ENCODE data around the gene ATP8A1.
A peak's percentile ranks its signal among the peaks of the same experiment; 100 is the strongest.

ATP8A1 gene

GRCh38 chr4:42628740-42629139 lies 28.2 kb downstream of the ATP8A1 start:
- in situ Hi-C loops (cut with MboI; ENCODE audit: low pct_unique_long_range_greater_than_20kb, low sequenced_read_pairs, unreplicated experiment): no loop called here
- TF ChIP-seq, protein P1, sequence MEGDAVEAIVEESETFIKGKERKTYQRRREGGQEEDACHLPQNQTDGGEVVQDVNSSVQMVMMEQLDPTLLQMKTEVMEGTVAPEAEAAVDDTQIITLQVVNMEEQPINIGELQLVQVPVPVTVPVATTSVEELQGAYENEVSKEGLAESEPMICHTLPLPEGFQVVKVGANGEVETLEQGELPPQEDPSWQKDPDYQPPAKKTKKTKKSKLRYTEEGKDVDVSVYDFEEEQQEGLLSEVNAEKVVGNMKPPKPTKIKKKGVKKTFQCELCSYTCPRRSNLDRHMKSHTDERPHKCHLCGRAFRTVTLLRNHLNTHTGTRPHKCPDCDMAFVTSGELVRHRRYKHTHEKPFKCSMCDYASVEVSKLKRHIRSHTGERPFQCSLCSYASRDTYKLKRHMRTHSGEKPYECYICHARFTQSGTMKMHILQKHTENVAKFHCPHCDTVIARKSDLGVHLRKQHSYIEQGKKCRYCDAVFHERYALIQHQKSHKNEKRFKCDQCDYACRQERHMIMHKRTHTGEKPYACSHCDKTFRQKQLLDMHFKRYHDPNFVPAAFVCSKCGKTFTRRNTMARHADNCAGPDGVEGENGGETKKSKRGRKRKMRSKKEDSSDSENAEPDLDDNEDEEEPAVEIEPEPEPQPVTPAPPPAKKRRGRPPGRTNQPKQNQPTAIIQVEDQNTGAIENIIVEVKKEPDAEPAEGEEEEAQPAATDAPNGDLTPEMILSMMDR (IDR thresholded peaks at IDR 0.05; ENCODE audit: extremely low read depth, insufficient read depth, missing control alignments): no peak
- no peak for DNase-seq (ENCODE audit: low spot score)

DNA sequence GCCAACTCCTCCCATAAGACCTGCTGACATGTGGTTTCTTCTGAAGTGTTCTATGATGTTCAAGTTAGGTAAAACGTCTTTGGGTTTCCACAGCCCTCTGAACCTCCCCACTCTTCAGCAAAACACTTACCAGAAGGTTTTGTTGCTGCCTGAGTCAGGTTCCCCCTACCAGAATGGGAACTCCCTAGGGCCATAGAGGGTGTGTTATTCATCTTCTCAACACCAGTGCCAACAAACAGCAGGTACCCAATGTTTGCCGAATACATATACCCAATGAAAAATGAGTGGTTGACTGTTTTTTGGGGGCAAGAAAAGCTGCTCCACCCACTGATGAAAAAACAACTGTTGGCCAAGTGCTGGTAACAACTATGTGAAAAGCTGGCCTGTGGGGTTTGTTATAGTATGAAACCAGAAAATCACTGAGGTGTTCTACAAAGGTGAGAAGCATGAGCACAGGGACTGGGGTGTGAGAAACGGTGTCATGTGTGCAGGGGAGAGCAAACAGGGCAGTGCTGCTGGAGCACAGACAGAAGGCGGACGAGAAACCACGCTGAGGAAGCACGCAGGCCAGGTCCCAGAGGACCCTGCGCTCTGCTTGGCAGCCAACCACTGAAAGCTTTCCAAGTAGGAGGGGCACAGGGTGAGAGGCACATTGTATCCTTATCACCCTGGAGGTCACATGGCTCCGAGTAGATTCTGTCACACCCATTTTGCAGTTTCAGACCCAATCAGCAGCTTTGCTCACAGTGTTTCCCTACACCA lies 28.8 kb downstream of the ATP8A1 start:
- in situ Hi-C loops (cut with MboI; ENCODE audit: low pct_unique_long_range_greater_than_20kb, low sequenced_read_pairs, unreplicated experiment): no loop called here
- TF ChIP-seq, protein P1 (IDR thresholded peaks at IDR 0.05; ENCODE audit: extremely low read depth, insufficient read depth, missing control alignments): no peak
- DNase-seq (ENCODE audit: low spot score): peak; percentile 48

GRCh38 chr4:42626629-42627146 lies 30.2 kb downstream of the ATP8A1 start:
- TF ChIP-seq, protein P1 (IDR thresholded peaks at IDR 0.05; ENCODE audit: extremely low read depth, insufficient read depth, missing control alignments): no peak
- no peak for DNase-seq (ENCODE audit: low spot score)
- in situ Hi-C loops (cut with MboI; ENCODE audit: low pct_unique_long_range_greater_than_20kb, low sequenced_read_pairs, unreplicated experiment): no loop called here

- in situ Hi-C loops (cut with MboI; ENCODE audit: low pct_unique_long_range_greater_than_20kb, low sequenced_read_pairs, unreplicated experiment): no loop called here
- TF ChIP-seq, protein P1 (IDR thresholded peaks at IDR 0.05; ENCODE audit: extremely low read depth, insufficient read depth, missing control alignments): no peak
- DNase-seq (ENCODE audit: low spot score): no peak
Measured at GRCh38 chr4:42625329-42625728, 31.6 kb downstream of the ATP8A1 start.

DNA sequence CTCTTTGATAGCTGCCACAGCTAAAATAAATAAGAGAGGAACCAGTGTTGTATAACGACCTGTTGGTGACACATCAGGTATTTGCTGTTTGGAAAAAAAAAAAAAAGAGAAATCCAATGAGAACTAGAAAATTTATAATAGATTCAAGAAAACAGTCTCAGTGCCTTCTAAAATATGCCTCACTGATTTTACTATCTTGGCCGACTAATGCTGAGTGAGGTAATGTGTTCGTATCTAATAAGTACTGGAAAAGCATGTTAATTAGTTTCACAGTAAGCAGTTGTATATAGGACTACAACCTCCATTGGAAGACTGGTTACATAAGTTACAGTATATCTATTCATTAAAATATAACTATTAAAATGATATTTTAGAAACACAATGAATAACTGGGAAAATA lies 32.4 kb downstream of the ATP8A1 start:
- DNase-seq (ENCODE audit: low spot score): no peak
- in situ Hi-C loops (cut with MboI; ENCODE audit: low pct_unique_long_range_greater_than_20kb, low sequenced_read_pairs, unreplicated experiment): no loop called here
- TF ChIP-seq, protein P1 (IDR thresholded peaks at IDR 0.05; ENCODE audit: extremely low read depth, insufficient read depth, missing control alignments): no peak

DNA sequence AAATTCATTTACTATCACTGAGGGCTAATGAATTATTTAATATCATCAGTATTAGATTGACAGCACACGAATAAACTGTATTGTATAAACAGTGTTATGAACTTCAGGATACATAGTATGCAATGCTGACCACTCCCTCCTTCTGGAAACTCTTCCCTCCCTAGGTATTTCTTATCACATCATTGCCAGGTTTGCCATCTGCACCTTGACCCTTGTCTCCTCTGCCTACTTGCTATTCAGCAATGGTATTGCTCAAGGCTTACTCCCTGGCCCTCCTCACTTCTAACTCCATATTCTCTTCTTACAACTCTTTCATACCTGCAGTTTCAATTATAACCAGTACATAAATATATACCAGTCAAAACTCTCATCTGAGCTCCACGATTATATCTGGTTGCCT lies 38.9 kb downstream of the ATP8A1 start:
- in situ Hi-C loops (cut with MboI; ENCODE audit: low pct_unique_long_range_greater_than_20kb, low sequenced_read_pairs, unreplicated experiment): no loop called here
- TF ChIP-seq, protein P1 (IDR thresholded peaks at IDR 0.05; ENCODE audit: extremely low read depth, insufficient read depth, missing control alignments): no peak
- no peak for DNase-seq (ENCODE audit: low spot score)

Measured in GM13977 (cell line).